ENCODE measurements around the gene RSRC2. TPM values are rescaled to one million over a fixed set of nuclear protein-coding genes. Genes with fewer than 3 reads are reported as not detected.
"Not testable (repeated sequence)": the region's sequence is repeated elsewhere in the genome, so short reads cannot be mapped to it uniquely, and the experiment has no call there.

RSRC2 gene
- total RNA-seq, 2 donors from 2014 or later, result 98.0 to 108 TPM

- Mint-ChIP-seq H3K27ac (peak overlapping the region; percentile 3), H3K4me3 (no peak overlapping the region), H3K36me3 (ENCODE audit: insufficient read depth in 2 of 2) (peaks cover 20 to 42% of the 10 kb centered on the region in 2 donors), H3K4me1 (ENCODE audit: low read depth) (peaks cover 12% of the 10 kb centered on the region), H3K9me3 (no peaks in the 10 kb centered on the region), H3K27me3 (ENCODE audit: low read depth) (no peaks in the 10 kb centered on the region)
- ATAC-seq (replicated peaks in 1 of 2) (no peak), DNase-seq (no peak)
These were observed 37.7 kb downstream of the RSRC2 start for GRCh38 chr12:122489038-122489437.

GRCh38 chr12:122487807-122488206 lies 38.9 kb downstream of the RSRC2 start:
- not testable (repeated sequence) for ATAC-seq (replicated peaks in 1 of 2); H3K27me3 Mint-ChIP-seq (ENCODE audit: low read depth); H3K9me3 Mint-ChIP-seq; DNase-seq; H3K4me3 Mint-ChIP-seq; H3K27ac Mint-ChIP-seq
- H3K36me3 Mint-ChIP-seq (ENCODE audit: insufficient read depth in 2 of 2), result peaks cover 25 to 47% of the 10 kb centered on the region in 2 donors
- peaks cover 12% of the 10 kb centered on the region for H3K4me1 Mint-ChIP-seq (ENCODE audit: low read depth)

DNA sequence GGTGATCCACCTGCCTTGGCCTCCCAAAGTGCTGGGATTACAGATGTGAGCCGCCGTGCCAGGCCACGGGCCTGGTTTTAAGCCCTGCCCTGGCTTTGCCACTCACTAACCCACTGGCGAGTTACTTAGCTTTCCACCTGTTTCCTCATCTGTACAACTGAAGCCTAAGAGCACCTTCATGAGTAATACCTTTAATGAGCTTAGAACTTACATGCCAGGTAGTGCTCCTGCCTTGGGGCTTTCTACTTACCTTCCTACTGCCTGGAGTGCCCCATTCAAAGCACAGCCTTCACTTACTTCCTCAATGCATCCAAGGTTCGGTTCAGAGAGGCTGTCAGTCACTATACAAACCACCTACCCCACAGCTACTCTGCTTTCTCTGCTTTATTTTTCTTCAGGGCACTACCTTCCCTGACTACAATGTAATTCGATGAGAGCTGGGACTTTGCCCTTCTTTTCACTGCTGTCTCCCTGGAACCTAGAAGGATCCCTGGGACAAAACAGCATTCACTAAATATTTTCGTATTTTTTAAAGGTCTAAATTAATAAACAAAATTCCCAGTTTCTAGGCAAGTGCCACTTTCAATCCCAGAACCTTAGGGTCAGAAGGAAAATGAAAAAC lies 39.8 kb downstream of the RSRC2 start:
- DNase-seq (no peak), ATAC-seq (replicated peaks in 1 of 2) (no peak)
- Mint-ChIP-seq H3K27me3 (ENCODE audit: low read depth) (no peaks in the 10 kb centered on the region), H3K4me1 (ENCODE audit: low read depth) (peaks cover 12% of the 10 kb centered on the region), H3K9me3 (no peaks in the 10 kb centered on the region), H3K27ac (peak overlapping the region; percentile 45), H3K4me3 (no peak overlapping the region), H3K36me3 (ENCODE audit: insufficient read depth in 2 of 2) (peaks cover 24 to 44% of the 10 kb centered on the region in 2 donors)

DNA sequence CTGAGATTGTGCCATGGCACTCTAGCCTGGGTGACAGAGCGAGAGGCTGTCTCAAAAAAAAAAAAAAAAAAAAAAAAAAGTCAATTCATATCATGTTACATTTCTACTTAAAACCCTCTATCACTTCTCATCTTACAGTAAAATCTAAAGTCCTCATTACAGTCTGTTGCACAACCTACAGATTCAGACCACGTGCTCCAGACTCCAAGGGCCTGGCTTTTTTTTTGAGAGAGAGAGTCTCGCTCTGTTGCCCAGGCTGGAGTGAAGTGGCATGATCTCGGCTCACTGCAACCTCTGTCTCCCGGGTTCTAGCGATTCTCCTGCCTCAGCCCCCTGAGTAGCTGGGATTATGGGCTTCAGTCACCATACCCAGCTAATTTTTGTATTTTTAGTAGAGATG lies 40.4 kb downstream of the RSRC2 start:
- not testable (repeated sequence) for H3K9me3 Mint-ChIP-seq; DNase-seq; H3K27me3 Mint-ChIP-seq (ENCODE audit: low read depth); H3K27ac Mint-ChIP-seq; H3K4me3 Mint-ChIP-seq
- H3K4me1 Mint-ChIP-seq (ENCODE audit: low read depth), result peaks cover 12% of the 10 kb centered on the region
- peaks cover 22 to 43% of the 10 kb centered on the region in 2 donors for H3K36me3 Mint-ChIP-seq (ENCODE audit: insufficient read depth in 2 of 2)
- ATAC-seq (replicated peaks in 1 of 2), result peak in 1 of 2 donors; percentile 9

- Mint-ChIP-seq H3K36me3 (ENCODE audit: insufficient read depth in 2 of 2) (peaks cover 18 to 48% of the 10 kb centered on the region in 2 donors), H3K4me1 (ENCODE audit: low read depth) (peaks cover 12% of the 10 kb centered on the region)
- not testable (repeated sequence) for H3K27ac Mint-ChIP-seq; ATAC-seq (replicated peaks in 1 of 2); DNase-seq; H3K27me3 Mint-ChIP-seq (ENCODE audit: low read depth); H3K9me3 Mint-ChIP-seq; H3K4me3 Mint-ChIP-seq
These were observed 42.4 kb downstream of the RSRC2 start for GRCh38 chr12:122484385-122484784.

- Mint-ChIP-seq H3K4me1 (ENCODE audit: low read depth) (peaks cover 12% of the 10 kb centered on the region), H3K27ac (peak overlapping the region; percentile 80), H3K9me3 (no peaks in the 10 kb centered on the region), H3K36me3 (ENCODE audit: insufficient read depth in 2 of 2) (peaks cover 17 to 47% of the 10 kb centered on the region in 2 donors), H3K27me3 (ENCODE audit: low read depth) (no peaks in the 10 kb centered on the region), H3K4me3 (no peak overlapping the region)
- DNase-seq, result no peak
- ATAC-seq (replicated peaks in 1 of 2), result no peak
These were observed 42.8 kb downstream of the RSRC2 start for GRCh38 chr12:122483969-122484368.

- no peaks in the 10 kb centered on the region for H3K9me3 Mint-ChIP-seq
- DNase-seq, result no peak
- ATAC-seq (replicated peaks in 1 of 2), result no peak
- H3K27me3 Mint-ChIP-seq (ENCODE audit: low read depth), result no peaks in the 10 kb centered on the region
- no peak overlapping the region for H3K4me3 Mint-ChIP-seq
- H3K4me1 Mint-ChIP-seq (ENCODE audit: low read depth), result peaks cover 9% of the 10 kb centered on the region
- peaks cover 18 to 51% of the 10 kb centered on the region in 2 donors for H3K36me3 Mint-ChIP-seq (ENCODE audit: insufficient read depth in 2 of 2)
- no peak overlapping the region for H3K27ac Mint-ChIP-seq
These were observed 44.9 kb downstream of the RSRC2 start for GRCh38 chr12:122481861-122482260.

DNA sequence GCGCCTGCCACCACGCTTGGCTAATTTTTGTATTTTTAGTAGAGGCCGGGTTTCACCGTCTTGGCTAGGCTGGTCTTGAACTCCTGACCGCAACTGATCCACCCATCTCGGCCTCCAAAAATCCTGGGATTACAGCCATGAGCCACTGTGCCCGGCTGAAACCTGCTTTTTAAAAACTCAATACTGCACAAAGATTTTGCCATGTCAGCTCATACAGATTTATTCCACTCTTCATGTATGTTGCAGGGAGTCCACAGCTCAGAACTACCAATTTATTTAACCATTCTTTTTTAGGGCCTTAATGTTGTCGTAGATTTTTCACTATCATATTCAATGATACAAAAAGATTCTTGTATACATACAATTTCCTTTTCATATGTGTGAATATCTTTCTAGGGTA lies 46.0 kb downstream of the RSRC2 start:
- peak overlapping the region; percentile 31 for H3K27ac Mint-ChIP-seq
- no peak for DNase-seq

GRCh38 chr12:122474324-122474716 lies 52.4 kb downstream of the RSRC2 start:
- no peak for DNase-seq
- peak in 1 of 2 donors; percentile 6 for ATAC-seq (replicated peaks in 1 of 2)
- Mint-ChIP-seq H3K4me1 (ENCODE audit: low read depth) (peaks cover 32% of the 10 kb centered on the region), H3K4me3 (peak overlapping the region; percentile 44 to 62), H3K36me3 (ENCODE audit: insufficient read depth in 2 of 2) (peaks cover 20 to 44% of the 10 kb centered on the region in 2 donors), H3K27me3 (ENCODE audit: low read depth) (no peaks in the 10 kb centered on the region), H3K27ac (peak overlapping the region; percentile 90), H3K9me3 (no peaks in the 10 kb centered on the region)

More for the DNA sequence above, 46.0 kb downstream of the RSRC2 start:
- Mint-ChIP-seq H3K4me3 (no peak overlapping the region), H3K4me1 (ENCODE audit: low read depth) (peaks cover 9% of the 10 kb centered on the region), H3K9me3 (no peaks in the 10 kb centered on the region), H3K27me3 (ENCODE audit: low read depth) (no peaks in the 10 kb centered on the region), H3K36me3 (ENCODE audit: insufficient read depth in 2 of 2) (peaks cover 19 to 55% of the 10 kb centered on the region in 2 donors)
- no peak for ATAC-seq (replicated peaks in 1 of 2)

- ATAC-seq (replicated peaks in 1 of 2), result peak; percentile 83 to 93
- Mint-ChIP-seq H3K9me3 (no peaks in the 10 kb centered on the region), H3K4me1 (ENCODE audit: low read depth) (peaks cover 32% of the 10 kb centered on the region), H3K27ac (peak overlapping the region; percentile 90), H3K36me3 (ENCODE audit: insufficient read depth in 2 of 2) (peaks cover 20 to 38% of the 10 kb centered on the region in 2 donors), H3K27me3 (ENCODE audit: low read depth) (no peaks in the 10 kb centered on the region), H3K4me3 (peak overlapping the region; percentile 42 to 62)
- DNase-seq, result peak; percentile 37 to 76
These were observed 53.0 kb downstream of the RSRC2 start for GRCh38 chr12:122473543-122474323.

DNA sequence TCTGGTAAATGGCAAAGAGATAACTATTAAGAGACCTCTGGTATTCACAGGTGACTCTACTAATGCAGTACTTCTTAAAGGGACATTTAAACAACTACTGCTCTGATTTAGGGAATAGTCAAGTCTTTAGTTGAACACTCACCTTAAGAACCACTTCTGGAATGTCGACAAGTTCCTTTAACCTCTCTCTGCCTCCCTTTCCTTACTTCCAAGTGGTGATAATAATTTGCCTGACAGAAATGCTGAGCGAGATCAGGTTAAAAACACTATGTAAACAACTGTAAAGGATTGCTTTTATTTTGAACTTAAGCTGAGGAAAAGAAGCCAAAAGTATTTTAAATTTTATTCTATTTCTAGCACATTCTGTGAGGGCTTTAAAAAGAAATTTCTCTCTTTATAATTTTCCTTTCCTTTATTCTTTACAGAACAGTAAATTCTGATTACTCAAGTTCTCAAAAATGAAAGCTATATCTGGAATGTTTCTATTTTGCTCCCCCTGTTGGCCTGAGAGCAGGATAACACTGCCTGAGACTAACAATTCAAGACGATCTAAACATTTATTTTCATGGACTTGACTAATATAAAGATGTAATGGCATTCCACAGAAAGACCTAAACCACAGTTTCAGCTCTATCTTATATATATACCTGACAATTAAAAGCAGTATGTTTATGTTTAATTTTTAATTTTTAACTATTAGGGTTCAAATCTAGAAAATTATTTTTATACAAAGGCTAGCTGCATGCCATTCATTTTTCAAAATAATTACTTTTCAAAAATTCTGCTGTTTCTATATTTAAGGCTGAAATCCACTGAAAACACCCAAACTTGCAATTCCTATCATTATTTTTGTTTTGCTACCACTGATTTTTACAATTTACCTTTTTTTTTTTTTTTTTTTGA lies 55.2 kb downstream of the RSRC2 start:
- peak overlapping the region; percentile 42 for H3K27ac Mint-ChIP-seq

DNA sequence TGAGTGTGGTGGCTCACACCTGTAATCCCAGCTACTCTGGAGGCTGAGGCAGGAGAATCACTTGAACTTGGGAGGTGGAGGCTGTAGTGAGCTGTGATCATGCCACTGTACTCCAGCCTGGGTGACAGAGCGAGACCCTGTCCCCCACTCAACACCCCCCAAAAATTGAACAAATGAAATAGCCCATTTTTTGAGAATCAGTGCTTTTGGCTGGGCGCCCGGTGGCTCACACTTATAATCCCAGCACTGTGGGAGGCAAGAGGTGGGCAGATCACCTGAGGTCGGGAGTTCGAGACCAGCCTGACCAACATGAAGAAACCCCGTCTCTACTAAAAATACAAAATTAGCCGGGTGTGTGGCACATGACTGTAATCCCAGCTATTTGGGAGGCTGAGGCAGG lies 56.2 kb downstream of the RSRC2 start:
- ATAC-seq (replicated peaks in 1 of 2); H3K27ac Mint-ChIP-seq; DNase-seq; H3K4me3 Mint-ChIP-seq; H3K9me3 Mint-ChIP-seq; H3K27me3 Mint-ChIP-seq (ENCODE audit: low read depth): not testable (repeated sequence)
- Mint-ChIP-seq H3K36me3 (ENCODE audit: insufficient read depth in 2 of 2) (peaks cover 10 to 18% of the 10 kb centered on the region in 2 donors), H3K4me1 (ENCODE audit: low read depth) (peaks cover 27% of the 10 kb centered on the region)

More for the DNA sequence above, 55.2 kb downstream of the RSRC2 start:
- peaks cover 32% of the 10 kb centered on the region for H3K4me1 Mint-ChIP-seq (ENCODE audit: low read depth)
- H3K36me3 Mint-ChIP-seq (ENCODE audit: insufficient read depth in 2 of 2), result peaks cover 15 to 28% of the 10 kb centered on the region in 2 donors
- H3K4me3 Mint-ChIP-seq, result no peak overlapping the region
- ATAC-seq (replicated peaks in 1 of 2), result peak in 1 of 2 donors; percentile 42
- H3K27me3 Mint-ChIP-seq (ENCODE audit: low read depth), result no peaks in the 10 kb centered on the region
- no peaks in the 10 kb centered on the region for H3K9me3 Mint-ChIP-seq
- DNase-seq, result peak in 1 of 2 donors; percentile 23

All from activated T-cell treated with anti-CD3 and anti-CD28 coated beads, Interleukin-2, amount 50 U/mL, for 72 hours (primary cell).